MG63 (cell line): Measurements from ENCODE around the gene CD200. TPM values are rescaled to one million over a fixed set of nuclear protein-coding genes. Genes with fewer than 3 reads are reported as not detected.

ENCODE experiments used
- DNase-seq: peaks from one replicate; pipeline ENCODE4 v3.0.0-alpha.2; 2020
- H3K27me3 ChIP-seq: fragments of 250-450 bp; sonication (Bioruptor Pico); 2 replicates; pipeline ENCODE4 v1.5.1; 2020; ENCODE audit warnings: mild to moderate bottlenecking, moderate library complexity
- H3K36me3 ChIP-seq: fragments of 250-450 bp; sonication (Bioruptor Pico); 2 replicates; pipeline ENCODE4 v1.5.1; 2020; ENCODE audit warnings: mild to moderate bottlenecking, moderate library complexity
- H3K4me3 ChIP-seq: fragments of 250-450 bp; sonication (Bioruptor Pico); 2 replicates; pipeline ENCODE4 v1.5.1; 2020; ENCODE audit warnings: mild to moderate bottlenecking, moderate library complexity
- H3K9me3 ChIP-seq: fragments of 250-450 bp; sonication (Bioruptor Pico); 2 replicates; pipeline ENCODE4 v1.5.1; 2020; ENCODE audit warnings: mild to moderate bottlenecking, moderate library complexity
- total RNA-seq: library from RNA; depleted of rRNA; stranded (reverse); fragments of >200 nt; shearing (Covaris generic); gene quantifications from 2 replicates; pipeline ENCODE4 v1.2.3, GENCODE V29; 2014; ENCODE audit warnings: low replicate concordance; rRNA removed

Gene CD200
- total RNA-seq, 1 experiment from 2014 or later: 0.36 TPM

DNA sequence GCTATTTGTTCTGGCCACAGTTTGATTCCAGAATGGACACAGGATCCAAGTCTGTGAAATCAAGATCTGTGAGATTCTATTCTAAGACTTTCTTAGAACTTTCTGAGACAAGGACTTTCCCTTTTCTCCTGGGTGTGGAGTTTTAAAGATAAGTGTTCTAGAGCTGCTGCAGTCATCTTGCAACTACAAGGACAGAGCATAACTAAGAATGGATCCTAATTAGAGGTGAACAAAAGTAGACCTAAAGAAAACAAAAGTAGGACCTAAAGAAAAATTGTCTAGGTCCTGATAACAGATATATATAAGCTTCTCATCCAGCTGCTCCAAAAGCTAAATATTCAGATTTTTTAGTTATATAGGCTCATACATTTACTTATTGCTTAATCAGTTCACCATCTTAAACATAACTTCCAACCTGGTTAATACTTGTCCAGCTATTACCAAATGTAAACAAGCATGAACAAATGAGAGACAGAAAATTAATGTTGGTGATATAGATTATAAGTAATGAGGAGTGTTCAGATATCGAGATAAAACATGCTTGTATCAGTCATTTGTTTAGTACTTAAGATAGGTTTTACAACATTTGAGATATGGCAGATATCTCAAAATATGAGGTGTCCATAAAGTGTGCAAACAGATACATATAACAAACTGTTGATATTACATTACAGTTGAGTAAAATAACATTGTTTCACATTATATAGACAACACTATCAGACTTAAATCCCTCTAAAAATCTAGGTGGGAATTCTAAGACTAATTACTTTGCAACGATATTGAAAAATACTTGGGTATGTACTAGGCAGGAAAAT, 75.1 kb downstream of the CD200 start:
- H3K9me3 ChIP-seq: no peaks in the 10 kb centered on the region
- peaks cover 3% of the 10 kb centered on the region; the same call in 1 of the 2 replicates for H3K27me3 ChIP-seq
- no peak for DNase-seq
- no peaks in the 10 kb centered on the region for H3K36me3 ChIP-seq
- no peak overlapping the region for H3K4me3 ChIP-seq

- no peak for DNase-seq
- no peaks in the 10 kb centered on the region for H3K9me3 ChIP-seq
- no peak overlapping the region for H3K4me3 ChIP-seq
- peaks cover 3% of the 10 kb centered on the region; the same call in 1 of the 2 replicates for H3K27me3 ChIP-seq
- no peaks in the 10 kb centered on the region for H3K36me3 ChIP-seq
Observed at GRCh38 chr3:112409041-112409440, 76.1 kb downstream of the CD200 start.

DNA sequence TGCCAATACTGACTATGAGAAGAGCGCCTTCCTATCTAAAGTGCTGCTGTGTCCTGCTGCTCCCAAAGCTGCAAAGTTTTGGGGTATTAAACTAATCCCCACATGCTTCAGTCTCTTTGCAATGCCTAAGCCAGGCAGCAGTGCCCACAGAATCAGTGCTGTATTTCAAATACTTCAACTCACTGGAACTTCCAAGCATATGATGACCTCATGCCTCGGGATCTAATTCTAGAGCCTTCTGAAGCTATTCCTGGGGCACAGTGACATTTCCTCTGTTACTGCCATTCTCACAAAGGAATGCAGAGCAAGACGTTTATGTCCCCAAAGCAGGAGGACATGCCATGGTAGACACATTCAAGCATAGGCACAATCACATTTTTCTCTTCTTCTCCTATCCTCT, 78.5 kb downstream of the CD200 start:
- no peak for DNase-seq

More for the DNA sequence above, 78.5 kb downstream of the CD200 start:
- Histone ChIP-seq H3K9me3 (no peaks in the 10 kb centered on the region), H3K36me3 (no peaks in the 10 kb centered on the region), H3K4me3 (no peak overlapping the region), H3K27me3 (peaks cover 3% of the 10 kb centered on the region; the same call in 1 of the 2 replicates)

Other genes starting within 250 kb of the CD200 start
- 2.2 and 2.4 TPM in 2 replicates for gene C3orf52, start 246.8 kb upstream of the CD200 start, total RNA-seq
- not detected in 2 replicates for gene GCSAM, start 199.9 kb upstream of the CD200 start, total RNA-seq
- gene SLC9C1, start 38.9 kb upstream of the CD200 start, total RNA-seq: not detected in 2 replicates
- gene BTLA, start 166.3 kb downstream of the CD200 start, total RNA-seq: not detected in 2 replicates
- 49.6 and 60.0 TPM in 2 replicates for gene ATG3, start 228.8 kb downstream of the CD200 start, total RNA-seq
- gene SLC35A5, start 228.9 kb downstream of the CD200 start, total RNA-seq: 22.3 and 80.5 TPM in 2 replicates